D341Med (cell line): ENCODE data around the gene SUGP2.
"Not testable (repeated sequence)": the region's sequence is repeated elsewhere in the genome, so short reads cannot be mapped to it uniquely, and the experiment has no call there.

ENCODE experiments used
- DNase-seq: peaks from one replicate; pipeline ENCODE4 v3.0.0; 2012; ENCODE audit warnings: low spot score

SUGP2 gene

GRCh38 chr19:18990128-18990708 is 43.1 kb downstream of the SUGP2 start:
- no peak for DNase-seq

- no peak for DNase-seq
These were observed 44.0 kb downstream of the SUGP2 start for GRCh38 chr19:18989316-18989715.

DNA sequence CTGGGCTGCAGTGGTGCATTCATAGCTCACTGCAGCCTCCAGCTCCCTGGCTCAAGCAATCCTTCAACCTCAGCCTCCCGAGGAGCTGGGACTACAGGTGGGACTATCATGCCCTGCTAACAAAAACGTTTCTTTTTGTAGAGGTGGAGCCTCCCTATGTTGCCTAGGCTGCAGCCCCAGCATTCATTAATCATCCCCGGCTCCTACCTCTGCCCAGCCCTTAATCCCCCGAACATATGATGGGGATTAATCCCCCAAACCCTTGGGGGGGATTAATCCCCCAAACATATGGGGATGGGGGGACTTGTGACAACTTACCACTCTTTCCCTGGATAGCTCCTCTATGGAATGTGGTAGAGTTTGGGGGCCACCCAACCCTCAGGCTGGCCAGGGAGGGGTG is 45.9 kb downstream of the SUGP2 start:
- DNase-seq, result peak; percentile 80

DNA sequence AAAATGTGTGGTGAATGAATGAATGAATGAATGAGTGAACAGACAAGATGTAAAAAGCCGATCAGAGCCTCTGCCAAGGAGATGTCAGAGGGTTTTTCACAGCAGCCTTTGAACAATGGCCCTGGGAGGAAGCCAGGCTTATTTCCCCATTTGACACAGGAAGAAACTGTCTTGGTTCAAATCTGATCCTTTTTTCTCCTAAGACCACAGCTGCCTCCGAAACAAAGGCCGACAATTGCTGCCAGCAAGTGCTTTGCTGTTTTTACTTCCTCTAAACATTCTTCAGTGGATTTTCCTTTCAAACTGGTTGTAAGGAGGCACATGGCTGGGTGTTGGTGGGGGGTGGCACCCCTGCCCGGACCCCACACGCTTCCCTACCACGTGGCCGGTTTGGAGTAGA is 48.1 kb downstream of the SUGP2 start:
- DNase-seq, result no peak

GRCh38 chr19:18984251-18984650 is 49.1 kb downstream of the SUGP2 start:
- DNase-seq, result no peak

DNA sequence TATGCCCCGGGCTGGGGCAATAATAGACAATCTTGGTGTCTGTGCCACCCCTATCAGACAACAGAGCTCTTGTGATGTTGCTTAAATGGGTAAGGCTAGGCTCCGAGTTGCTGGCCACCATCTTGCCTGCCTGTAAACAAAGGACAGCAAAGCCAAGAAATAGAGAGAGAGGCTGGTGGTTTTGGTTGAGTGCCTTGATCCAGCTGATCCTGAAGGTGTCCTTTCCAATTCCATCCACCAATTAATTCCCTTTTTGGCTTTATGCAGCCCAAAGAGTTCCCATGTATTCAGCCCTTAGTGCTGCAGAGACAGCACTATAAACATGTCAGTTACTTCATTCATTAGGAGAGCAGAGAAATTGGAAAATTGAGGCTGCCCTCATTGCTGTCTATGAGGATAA is 50.6 kb downstream of the SUGP2 start:
- no peak for DNase-seq

GRCh38 chr19:18980432-18981020 is 52.8 kb downstream of the SUGP2 start:
- DNase-seq, result no peak

DNA sequence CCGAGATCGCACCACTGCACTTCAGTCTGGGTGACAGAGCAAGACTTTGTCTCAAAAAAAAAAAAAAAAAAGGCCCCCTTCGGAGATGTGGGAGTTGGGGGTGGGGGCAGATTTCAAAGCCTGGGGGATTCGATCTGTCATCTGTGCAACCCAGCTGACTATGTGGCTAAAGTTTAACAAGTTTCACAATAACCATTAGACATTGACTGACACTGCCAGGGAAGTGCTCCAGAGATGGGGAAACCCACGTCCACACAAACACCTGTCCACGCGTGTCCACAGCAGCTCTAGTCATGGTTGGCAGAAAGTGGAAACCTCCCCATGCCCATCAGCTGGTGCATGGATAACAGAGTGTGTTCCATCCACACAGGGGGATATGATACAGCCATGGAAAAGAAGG is 54.7 kb downstream of the SUGP2 start:
- DNase-seq, result no peak

DNA sequence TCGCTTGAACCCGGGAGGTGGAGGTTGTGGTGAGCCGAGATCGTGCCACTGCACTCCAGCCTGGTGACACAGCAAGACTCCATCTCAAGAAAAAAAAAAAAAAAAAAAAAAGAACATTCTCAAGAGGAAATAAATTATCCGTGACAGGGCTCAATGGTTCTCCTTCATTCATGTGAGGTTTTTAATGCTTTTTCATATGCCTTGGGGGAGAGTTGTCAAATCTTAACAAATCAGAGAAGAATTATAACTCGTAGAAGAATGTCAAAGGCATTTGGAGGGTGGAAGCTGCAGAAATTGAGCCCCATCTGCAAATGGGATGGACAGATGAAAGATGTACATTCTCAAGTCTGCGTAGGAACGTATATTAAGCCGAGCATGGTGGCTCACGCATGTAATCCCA is 57.4 kb downstream of the SUGP2 start:
- no peak for DNase-seq

DNA sequence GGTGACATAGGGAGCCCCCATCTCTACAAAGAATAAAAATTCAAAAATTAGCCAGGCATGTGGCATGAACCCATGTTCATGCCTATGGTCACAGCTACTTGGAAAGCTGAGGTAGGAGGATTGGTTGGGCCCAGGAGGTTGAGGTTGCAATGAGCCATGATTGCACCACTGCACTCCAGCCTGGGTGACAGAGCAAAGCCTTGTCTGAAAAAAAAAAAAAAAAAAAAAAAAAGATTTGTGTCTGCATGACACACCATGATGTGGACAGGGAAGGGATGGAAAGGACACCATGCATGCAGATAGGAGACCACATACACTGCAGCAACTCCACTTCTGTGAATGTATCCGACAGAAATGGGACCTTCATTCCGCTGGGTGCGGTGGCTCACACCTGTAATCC is 58.3 kb downstream of the SUGP2 start:
- DNase-seq, result no peak

DNA sequence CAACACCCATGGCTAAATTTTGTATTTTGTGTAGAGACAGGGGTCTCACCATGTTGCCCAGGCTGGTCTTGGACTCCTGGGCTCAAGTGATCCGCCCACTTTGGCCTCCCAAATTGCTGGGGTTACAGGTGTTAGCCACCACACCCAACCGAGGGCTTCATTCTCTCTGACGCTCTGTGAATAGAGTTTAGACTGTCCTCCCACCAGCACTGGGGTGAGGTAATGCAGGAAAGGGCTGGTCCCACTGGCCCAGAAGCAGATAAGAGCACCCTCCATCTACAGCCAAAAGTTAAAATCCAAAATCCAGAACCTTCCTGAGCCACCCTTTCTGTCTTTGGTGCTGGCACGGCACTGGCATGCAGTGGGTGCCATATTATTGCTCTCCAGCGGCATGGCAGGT is 60.5 kb downstream of the SUGP2 start:
- DNase-seq, result no peak

DNA sequence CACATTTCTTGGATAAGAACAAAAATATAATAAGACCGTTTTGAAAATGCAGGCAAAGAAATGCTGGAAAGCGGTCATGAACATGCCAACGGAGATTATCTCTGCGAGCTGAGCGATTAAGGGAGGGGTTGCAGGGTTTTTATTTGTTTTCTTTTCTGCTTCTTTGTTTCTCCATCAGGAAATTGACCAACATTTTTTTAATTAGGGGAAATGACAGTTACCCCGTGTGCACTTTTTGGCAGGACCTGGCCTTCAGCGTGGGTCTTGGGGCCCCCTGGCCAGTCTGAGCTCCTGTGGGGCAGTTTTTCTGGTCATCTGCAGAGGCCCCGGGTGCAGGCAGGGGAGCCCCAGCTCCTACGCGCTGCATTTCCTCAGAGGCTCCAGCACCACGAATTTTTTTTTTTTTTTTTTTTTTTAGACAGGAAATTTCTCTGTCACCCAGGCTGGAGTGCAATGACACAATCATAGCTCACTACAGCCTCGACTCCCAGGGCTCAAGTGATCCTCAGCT is 61.0 kb downstream of the SUGP2 start:
- no peak for DNase-seq

- no peak for DNase-seq
These were observed 63.2 kb downstream of the SUGP2 start for GRCh38 chr19:18969931-18970659.

GRCh38 chr19:18967358-18968146 is 65.8 kb downstream of the SUGP2 start:
- DNase-seq, result no peak

GRCh38 chr19:18966307-18966706 is 67.0 kb downstream of the SUGP2 start:
- DNase-seq, result no peak

DNA sequence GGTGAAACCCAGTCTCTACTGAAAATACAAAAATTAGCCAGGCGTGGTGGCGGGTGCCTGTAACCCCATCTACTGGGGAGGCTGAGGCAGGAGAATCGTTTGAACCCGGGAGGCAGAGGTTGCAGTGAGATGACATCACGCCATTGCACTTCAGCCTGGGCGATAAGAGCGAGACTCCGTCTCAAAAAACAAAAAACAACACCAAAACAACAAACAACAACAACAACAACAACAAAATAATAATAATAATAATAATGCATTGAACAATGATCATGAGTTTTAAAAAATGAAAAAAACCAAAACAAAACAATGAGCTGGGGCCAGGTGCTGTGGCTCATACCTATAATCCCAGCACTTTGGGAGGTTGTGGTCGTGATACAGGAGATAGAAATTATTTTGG is 69.2 kb downstream of the SUGP2 start:
- DNase-seq, result no peak

DNA sequence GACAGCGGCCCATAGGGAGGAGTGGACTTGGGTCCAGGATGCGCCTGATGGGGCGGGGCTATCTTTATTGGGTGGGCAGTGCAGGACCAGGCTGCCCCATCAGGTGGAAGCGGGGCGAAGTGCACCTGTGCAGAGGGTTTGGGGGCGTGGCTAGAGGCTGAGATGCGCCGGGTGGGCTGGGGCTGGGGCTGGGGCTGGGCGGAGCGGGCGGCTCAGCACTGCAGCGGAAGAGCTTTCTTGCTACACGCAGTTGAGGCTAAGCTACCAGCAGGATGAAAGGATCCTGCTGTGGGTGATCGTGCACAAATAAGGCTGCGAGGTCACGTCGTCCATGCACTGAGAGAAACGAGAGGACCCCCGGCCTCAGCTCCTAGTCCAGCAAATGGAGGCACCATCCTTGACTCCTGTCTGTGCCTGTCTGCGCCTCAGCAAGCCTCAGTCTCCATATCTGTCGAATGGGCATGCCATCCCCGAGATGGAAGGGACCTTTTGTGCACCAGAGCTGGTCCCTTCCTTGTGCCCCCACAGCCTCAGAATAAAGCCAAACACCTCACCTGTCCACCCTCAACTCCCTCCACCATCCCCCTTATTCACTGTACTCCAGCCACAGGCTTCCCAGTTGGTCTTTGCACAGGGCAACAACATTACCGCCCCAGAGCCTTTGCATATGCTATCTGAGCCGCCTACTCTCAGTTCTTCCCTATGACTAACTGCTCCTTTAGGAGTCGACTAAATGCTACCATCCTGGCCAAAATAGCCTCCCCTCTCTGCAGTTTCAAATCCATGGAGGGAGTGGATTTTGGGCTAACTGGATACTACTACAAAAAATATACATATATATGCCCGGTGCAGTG is 71.3 kb downstream of the SUGP2 start:
- DNase-seq, result no peak

DNA sequence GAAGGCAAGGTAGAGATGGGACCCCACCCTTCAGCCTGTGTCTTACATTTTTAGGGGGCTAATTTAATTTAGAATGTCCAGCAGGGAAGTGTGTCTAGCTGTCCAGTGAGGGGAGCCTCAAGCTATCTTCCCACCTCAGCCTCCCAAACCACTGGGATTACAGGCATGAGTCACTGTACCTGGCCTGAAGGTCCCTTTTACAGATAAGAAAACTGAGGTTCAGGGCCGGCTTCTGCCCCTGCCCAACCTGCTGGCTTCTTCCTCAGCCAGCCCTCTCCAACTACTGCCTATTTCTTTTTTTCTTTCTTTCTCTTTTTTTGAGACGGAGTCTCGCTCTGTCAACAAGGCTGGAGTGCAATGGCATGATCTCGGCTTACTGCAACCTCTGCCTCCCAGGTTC is 72.9 kb downstream of the SUGP2 start:
- no peak for DNase-seq

GRCh38 chr19:18955042-18955441 is 78.3 kb downstream of the SUGP2 start:
- DNase-seq, result no peak

GRCh38 chr19:18954094-18954493 is 79.2 kb downstream of the SUGP2 start:
- DNase-seq, result no peak

DNA sequence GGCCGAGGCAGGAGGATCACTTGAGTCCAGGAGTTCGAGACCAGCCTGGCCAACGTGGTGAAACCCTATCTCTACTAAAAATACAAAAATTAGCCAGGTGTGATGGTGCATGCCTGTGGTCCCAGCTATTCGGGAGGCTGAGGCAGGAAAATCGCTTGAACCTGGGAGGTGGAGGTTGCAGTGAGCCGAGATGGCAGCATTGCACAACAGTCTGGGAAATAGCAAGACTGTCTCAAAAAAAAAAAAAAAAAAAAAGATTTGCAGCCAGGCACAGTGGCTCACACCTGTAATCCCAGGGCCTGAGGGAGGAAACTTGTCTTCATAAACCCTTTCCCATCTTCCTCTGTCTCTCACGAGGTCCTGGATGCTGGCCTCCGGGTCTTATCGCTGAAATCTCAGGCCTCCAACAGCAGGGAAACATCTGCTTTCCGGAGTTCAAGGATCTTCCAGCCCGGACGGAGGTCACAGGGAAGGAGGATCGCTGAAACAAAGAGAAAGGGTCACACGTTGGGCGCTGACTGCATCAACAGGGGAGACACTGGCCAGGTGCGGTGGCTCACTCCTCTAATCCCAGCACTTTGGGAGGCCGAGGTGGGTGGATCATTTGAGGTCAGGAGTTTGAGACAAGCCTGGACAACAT is 80.8 kb downstream of the SUGP2 start:
- not testable (repeated sequence) for DNase-seq
